Measurements from ENCODE around the gene ZPLD1. TPM values are rescaled to one million over a fixed set of nuclear protein-coding genes. Genes with fewer than 3 reads are reported as not detected.

ZPLD1 gene
- total RNA-seq, 2 experiments from 2014 or later: not detected

DNA sequence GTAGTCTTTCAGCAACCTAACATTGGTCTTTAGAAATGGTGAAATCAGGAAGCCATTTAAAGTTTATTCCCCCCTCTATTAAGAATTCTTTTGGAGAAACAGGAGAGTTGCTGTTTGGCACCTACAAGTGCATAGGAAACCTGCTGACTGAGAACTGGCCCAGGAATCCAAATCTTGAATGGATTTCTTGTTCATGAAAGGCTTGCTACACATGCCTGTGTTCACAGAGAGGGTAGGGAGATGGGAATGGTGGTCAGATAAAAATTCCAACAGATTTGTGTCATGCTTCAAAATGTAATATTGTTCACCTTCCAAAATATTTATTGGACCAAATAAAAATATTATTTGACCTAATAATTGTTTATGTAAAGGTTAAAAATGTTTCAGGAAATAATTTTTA lies 24.2 kb upstream of the ZPLD1 start:
- DNase-seq: no peak
- no peaks in the 10 kb centered on the region for H3K9me3 ChIP-seq (ENCODE audit: control insufficient read depth in 1 of 2, insufficient read depth in 1 of 2, low read length in 2 of 2)
- TF ChIP-seq, protein P1, sequence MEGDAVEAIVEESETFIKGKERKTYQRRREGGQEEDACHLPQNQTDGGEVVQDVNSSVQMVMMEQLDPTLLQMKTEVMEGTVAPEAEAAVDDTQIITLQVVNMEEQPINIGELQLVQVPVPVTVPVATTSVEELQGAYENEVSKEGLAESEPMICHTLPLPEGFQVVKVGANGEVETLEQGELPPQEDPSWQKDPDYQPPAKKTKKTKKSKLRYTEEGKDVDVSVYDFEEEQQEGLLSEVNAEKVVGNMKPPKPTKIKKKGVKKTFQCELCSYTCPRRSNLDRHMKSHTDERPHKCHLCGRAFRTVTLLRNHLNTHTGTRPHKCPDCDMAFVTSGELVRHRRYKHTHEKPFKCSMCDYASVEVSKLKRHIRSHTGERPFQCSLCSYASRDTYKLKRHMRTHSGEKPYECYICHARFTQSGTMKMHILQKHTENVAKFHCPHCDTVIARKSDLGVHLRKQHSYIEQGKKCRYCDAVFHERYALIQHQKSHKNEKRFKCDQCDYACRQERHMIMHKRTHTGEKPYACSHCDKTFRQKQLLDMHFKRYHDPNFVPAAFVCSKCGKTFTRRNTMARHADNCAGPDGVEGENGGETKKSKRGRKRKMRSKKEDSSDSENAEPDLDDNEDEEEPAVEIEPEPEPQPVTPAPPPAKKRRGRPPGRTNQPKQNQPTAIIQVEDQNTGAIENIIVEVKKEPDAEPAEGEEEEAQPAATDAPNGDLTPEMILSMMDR (IDR thresholded peaks at IDR 0.05): no peak
- Mint-ChIP-seq H3K36me3 (ENCODE audit: low read depth) (no peaks in the 10 kb centered on the region), H3K27ac (no peak overlapping the region), H3K4me3 (no peak overlapping the region), H3K27me3 (peaks cover 5% of the 10 kb centered on the region), H3K9me3 (no peaks in the 10 kb centered on the region), H3K4me1 (ENCODE audit: low read depth) (peaks cover 11% of the 10 kb centered on the region)
- H3K27ac ChIP-seq (ENCODE audit: low read depth in 1 of 2, low read length in 2 of 2): no peak overlapping the region
- no peaks in the 10 kb centered on the region for H3K36me3 ChIP-seq (ENCODE audit: insufficient read depth, low read length)
- intact Hi-C loops (cut with DNase I, micrococcal nuclease): no loop called here
- H3K27me3 ChIP-seq (ENCODE audit: control insufficient read depth in 1 of 2, insufficient read depth in 2 of 2, low read length in 2 of 2): peaks cover 0 to 3% of the 10 kb centered on the region in 2 experiments
- ChIA-PET CTCF (no interaction called here), POLR2A (no interaction called here)
- H3K4me1 ChIP-seq (ENCODE audit: insufficient read depth, low read length): no peaks in the 10 kb centered on the region
- no peak for ATAC-seq (ENCODE audit: poor library complexity)
- H3K4me3 ChIP-seq (ENCODE audit: low read length): no peak overlapping the region

DNA sequence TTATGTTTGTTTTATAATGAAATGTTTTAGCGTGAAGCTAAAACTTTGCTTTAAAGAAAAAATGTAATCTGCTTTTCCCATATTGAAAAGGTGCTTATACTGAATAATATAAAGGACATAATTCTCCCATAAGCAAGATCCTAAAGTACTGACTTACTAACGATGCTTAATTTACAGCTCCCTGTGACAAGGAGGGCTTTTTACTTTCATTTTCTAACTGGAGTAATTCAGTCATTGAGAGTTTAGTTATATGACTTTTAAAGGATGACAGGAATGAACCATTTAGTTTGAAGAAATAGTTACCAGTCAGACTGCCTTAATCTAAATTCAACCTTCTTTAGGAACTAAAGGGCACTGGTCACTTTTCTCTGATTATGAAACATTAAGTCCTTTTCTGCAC lies 19.3 kb upstream of the ZPLD1 start:
- peak in 1 of 14 experiments; percentile 1 for DNase-seq
- Mint-ChIP-seq H3K36me3 (ENCODE audit: low read depth) (no peaks in the 10 kb centered on the region), H3K27me3 (no peaks in the 10 kb centered on the region), H3K9me3 (no peaks in the 10 kb centered on the region), H3K4me3 (peak overlapping the region; percentile 36), H3K27ac (no peak overlapping the region), H3K4me1 (ENCODE audit: low read depth) (peaks cover 16% of the 10 kb centered on the region)
- Histone ChIP-seq H3K27ac (ENCODE audit: low read depth in 1 of 2, low read length in 2 of 2) (no peak overlapping the region), H3K4me1 (ENCODE audit: insufficient read depth, low read length) (no peaks in the 10 kb centered on the region), H3K9me3 (ENCODE audit: control insufficient read depth in 1 of 2, insufficient read depth in 1 of 2, low read length in 2 of 2) (no peaks in the 10 kb centered on the region), H3K27me3 (ENCODE audit: control insufficient read depth in 1 of 2, insufficient read depth in 2 of 2, low read length in 2 of 2) (no peaks in the 10 kb centered on the region), H3K36me3 (ENCODE audit: insufficient read depth, low read length) (no peaks in the 10 kb centered on the region), H3K4me3 (ENCODE audit: low read length) (peak overlapping the region; percentile 6)
- no peak for ATAC-seq (ENCODE audit: poor library complexity)
- intact Hi-C loops (cut with DNase I, micrococcal nuclease): no loop called here
- ChIA-PET CTCF (no interaction called here), POLR2A (interaction anchor here (0.6 kb wide), 1 partner anchor 98 kb away, joined by 3 read pairs; no protein-coding TSS in a partner anchor)
- TF ChIP-seq, protein P1 (IDR thresholded peaks at IDR 0.05): no peak

DNA sequence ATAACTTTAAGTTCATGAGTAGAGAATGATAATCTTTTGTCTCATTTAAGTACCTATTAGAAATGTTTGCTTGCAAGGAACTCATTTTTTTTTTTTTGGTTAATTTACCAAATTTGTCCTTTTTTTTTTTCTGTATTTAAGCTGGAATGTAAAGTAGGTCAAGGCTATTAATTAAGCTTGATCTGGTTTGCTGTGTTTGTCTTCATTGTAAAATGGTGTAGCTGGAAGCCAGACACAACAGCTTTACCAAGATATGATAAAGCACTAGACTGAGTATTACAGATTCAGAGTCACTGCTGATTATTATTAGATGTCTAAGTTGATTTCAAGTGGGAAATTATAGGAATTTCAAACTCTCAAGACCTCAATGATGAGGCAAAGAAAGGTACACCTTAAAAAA lies 15.0 kb upstream of the ZPLD1 start:
- Histone ChIP-seq H3K27ac (ENCODE audit: low read depth in 1 of 2, low read length in 2 of 2) (no peak overlapping the region), H3K9me3 (ENCODE audit: control insufficient read depth in 1 of 2, insufficient read depth in 1 of 2, low read length in 2 of 2) (no peaks in the 10 kb centered on the region), H3K36me3 (ENCODE audit: insufficient read depth, low read length) (no peaks in the 10 kb centered on the region), H3K4me3 (ENCODE audit: low read length) (no peak overlapping the region), H3K27me3 (ENCODE audit: control insufficient read depth in 1 of 2, insufficient read depth in 2 of 2, low read length in 2 of 2) (no peaks in the 10 kb centered on the region), H3K4me1 (ENCODE audit: insufficient read depth, low read length) (no peaks in the 10 kb centered on the region)
- intact Hi-C loops (cut with DNase I, micrococcal nuclease): no loop called here
- ChIA-PET CTCF (no interaction called here), POLR2A (no interaction called here)
- ATAC-seq (ENCODE audit: poor library complexity) (no peak), DNase-seq (no peak)
- no peak overlapping the region for H3K27ac Mint-ChIP-seq
- peaks cover 13% of the 10 kb centered on the region for H3K4me1 Mint-ChIP-seq (ENCODE audit: low read depth)
- H3K27me3 Mint-ChIP-seq: no peaks in the 10 kb centered on the region
- TF ChIP-seq, protein P1 (IDR thresholded peaks at IDR 0.05): no peak
- H3K36me3 Mint-ChIP-seq (ENCODE audit: low read depth): no peaks in the 10 kb centered on the region
- H3K4me3 Mint-ChIP-seq: no peak overlapping the region
- H3K9me3 Mint-ChIP-seq: no peaks in the 10 kb centered on the region

All from CD4-positive, alpha-beta T cell (primary cell).